ENCODE results near the gene TRMT2A.

TRMT2A gene

GRCh38 chr22:20125201-20126174 lies 8.5 kb upstream of the TRMT2A start:
- TF ChIP-seq CTCF (IDR thresholded peaks at IDR 0.05; ENCODE audit: control insufficient read depth, extremely low read depth, insufficient read depth): no peak
- H3K4me3 ChIP-seq (ENCODE audit: low read depth, low read length): no peak overlapping the region
- DNase-seq (ENCODE audit: low read depth): no peak

- TF ChIP-seq CTCF (IDR thresholded peaks at IDR 0.05; ENCODE audit: control insufficient read depth, extremely low read depth, insufficient read depth): no peak
- DNase-seq (ENCODE audit: low read depth): no peak
- no peak overlapping the region for H3K4me3 ChIP-seq (ENCODE audit: low read depth, low read length)
These were observed 7.2 kb upstream of the TRMT2A start for GRCh38 chr22:20124083-20124787.

GRCh38 chr22:20123366-20124082 lies 6.5 kb upstream of the TRMT2A start:
- no peak for TF ChIP-seq CTCF (IDR thresholded peaks at IDR 0.05; ENCODE audit: control insufficient read depth, extremely low read depth, insufficient read depth)
- DNase-seq (ENCODE audit: low read depth): no peak
- no peak overlapping the region for H3K4me3 ChIP-seq (ENCODE audit: low read depth, low read length)

- H3K4me3 ChIP-seq (ENCODE audit: low read depth, low read length): no peak overlapping the region
- no peak for TF ChIP-seq CTCF (IDR thresholded peaks at IDR 0.05; ENCODE audit: control insufficient read depth, extremely low read depth, insufficient read depth)
- DNase-seq (ENCODE audit: low read depth): no peak
These were observed 4.9 kb upstream of the TRMT2A start for GRCh38 chr22:20121856-20122415.

- peak overlapping the region; percentile 75 for H3K4me3 ChIP-seq (ENCODE audit: low read depth, low read length)
- no peak for TF ChIP-seq CTCF (IDR thresholded peaks at IDR 0.05; ENCODE audit: control insufficient read depth, extremely low read depth, insufficient read depth)
- DNase-seq (ENCODE audit: low read depth): no peak
These were observed 1.4 kb upstream of the TRMT2A start for GRCh38 chr22:20118300-20119020.

Measured in LNCaP clone FGC (cell line).